ENCODE data around the gene UBE2D3.
A peak's percentile ranks its signal among the peaks of the same experiment; 100 is the strongest.

UBE2D3 gene

DNA sequence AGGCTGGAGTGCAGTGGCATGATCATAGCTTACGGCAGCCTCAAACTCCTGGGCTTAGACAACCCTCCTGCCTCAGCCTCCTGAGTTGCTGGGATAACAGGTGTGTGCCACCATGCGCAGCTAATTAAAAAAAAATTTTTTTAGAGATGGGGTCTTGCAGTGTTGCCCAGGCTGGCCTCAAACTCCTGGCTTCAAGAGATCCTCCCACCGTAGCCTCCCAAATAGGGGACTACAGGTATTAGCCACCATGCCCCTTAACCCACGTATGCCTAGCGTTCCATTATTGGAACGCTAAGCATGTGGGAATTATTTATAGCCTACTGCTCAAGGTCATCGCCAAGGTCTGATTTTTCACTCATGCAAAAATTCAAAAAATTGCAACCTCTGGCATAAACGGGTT, 20.3 kb upstream of the UBE2D3 start:
- H3K36me3 Mint-ChIP-seq, result no peaks in the 10 kb centered on the region
- ATAC-seq, result no peak
- peaks cover 8% of the 10 kb centered on the region for H3K4me1 Mint-ChIP-seq
- H3K9me3 Mint-ChIP-seq, result no peaks in the 10 kb centered on the region
- no peak overlapping the region for H3K27ac Mint-ChIP-seq
- DNase-seq (ENCODE audit: low spot score in 2 of 2), result no peak
- no peak overlapping the region for H3K4me3 Mint-ChIP-seq

DNA sequence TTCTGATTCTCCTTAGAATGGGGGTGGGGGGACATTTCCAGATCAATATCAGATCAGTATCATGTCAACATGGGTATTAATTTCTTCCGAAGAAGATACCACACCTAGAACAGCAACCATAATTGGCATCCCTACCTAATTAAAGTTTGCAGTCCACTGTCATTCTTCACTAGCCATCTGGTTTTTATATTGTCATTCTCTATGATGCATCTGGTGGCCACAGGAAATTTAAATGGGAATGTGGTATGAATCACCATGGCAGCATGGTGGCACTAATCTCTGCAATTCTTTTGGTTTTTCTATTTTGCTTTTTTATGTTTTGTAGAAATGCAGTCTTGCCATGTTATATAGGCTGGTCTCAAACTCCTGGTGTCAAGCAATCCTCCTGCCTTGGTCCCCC, 16.6 kb upstream of the UBE2D3 start:
- no peaks in the 10 kb centered on the region for H3K36me3 Mint-ChIP-seq
- no peak overlapping the region for H3K4me3 Mint-ChIP-seq
- peaks cover 5% of the 10 kb centered on the region for H3K4me1 Mint-ChIP-seq
- no peaks in the 10 kb centered on the region for H3K9me3 Mint-ChIP-seq
- DNase-seq (ENCODE audit: low spot score in 2 of 2) (no peak), ATAC-seq (no peak)
- no peak overlapping the region for H3K27ac Mint-ChIP-seq

DNA sequence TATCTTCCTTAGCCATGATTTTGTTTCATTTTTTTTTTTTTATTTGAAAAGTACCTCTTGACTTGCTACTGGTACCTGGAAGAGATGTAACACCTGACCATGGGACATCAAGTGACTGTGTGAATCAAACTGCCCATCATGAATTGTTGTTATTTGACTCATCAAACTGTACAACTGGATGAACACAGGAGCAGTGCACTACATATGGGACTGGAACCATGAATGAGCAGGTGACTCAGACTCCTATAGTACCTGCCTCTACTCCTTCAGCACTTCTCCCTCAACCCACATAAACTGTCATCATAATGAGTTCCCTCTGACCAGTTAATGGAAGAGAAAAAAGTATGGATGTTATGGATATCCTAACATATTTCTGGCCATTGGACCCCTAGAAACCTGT, 15.9 kb upstream of the UBE2D3 start:
- Mint-ChIP-seq H3K36me3 (no peaks in the 10 kb centered on the region), H3K4me3 (no peak overlapping the region), H3K4me1 (peaks cover 5% of the 10 kb centered on the region), H3K9me3 (no peaks in the 10 kb centered on the region), H3K27ac (no peak overlapping the region)
- DNase-seq (ENCODE audit: low spot score in 2 of 2) (no peak), ATAC-seq (peak; percentile 55)

DNA sequence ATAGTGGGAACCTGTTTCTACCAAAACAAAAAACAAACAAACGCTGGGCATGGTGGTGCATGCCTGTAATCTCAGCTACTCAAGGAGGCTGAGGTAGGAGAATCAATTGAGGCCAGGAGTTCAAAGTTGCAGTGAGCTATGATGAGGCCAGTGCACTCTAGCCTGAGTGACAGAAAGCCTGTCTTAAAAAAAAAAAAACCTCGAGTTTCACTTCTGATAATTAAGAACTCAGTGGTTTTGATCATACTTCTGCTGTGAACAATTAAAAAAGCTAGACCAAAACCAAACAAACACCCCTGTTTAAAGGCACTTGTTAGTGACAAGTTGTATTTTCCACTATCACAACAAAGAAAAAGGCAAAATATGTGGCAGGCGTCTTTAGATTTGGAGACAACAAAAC, 15.0 kb upstream of the UBE2D3 start:
- Mint-ChIP-seq H3K9me3 (no peaks in the 10 kb centered on the region), H3K36me3 (no peaks in the 10 kb centered on the region), H3K4me3 (no peak overlapping the region), H3K4me1 (peaks cover 5% of the 10 kb centered on the region), H3K27ac (no peak overlapping the region)
- ATAC-seq, result no peak
- DNase-seq (ENCODE audit: low spot score in 2 of 2), result no peak

DNA sequence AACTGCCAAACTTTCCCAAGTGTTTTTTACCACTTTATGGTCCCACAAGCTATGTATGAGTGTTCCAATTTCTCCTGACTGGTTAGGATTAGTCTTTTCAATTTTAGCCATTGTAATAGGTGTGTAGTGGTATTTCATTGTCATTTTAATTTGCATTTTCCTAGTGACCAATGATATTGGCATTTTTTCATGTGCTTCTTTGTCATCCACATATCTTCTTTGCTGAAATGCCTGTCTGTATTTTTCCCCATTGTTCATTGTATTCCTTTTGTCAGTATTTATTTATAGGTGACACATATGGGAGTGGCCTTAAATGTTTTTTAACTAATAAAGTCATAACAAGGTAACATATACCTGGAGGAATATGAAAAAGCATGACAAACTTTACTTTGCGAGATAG, 9.2 kb upstream of the UBE2D3 start:
- Mint-ChIP-seq H3K4me1 (peaks cover 7% of the 10 kb centered on the region), H3K36me3 (no peaks in the 10 kb centered on the region), H3K4me3 (no peak overlapping the region), H3K9me3 (no peaks in the 10 kb centered on the region), H3K27ac (no peak overlapping the region)
- ATAC-seq, result no peak
- DNase-seq (ENCODE audit: low spot score in 2 of 2), result no peak

DNA sequence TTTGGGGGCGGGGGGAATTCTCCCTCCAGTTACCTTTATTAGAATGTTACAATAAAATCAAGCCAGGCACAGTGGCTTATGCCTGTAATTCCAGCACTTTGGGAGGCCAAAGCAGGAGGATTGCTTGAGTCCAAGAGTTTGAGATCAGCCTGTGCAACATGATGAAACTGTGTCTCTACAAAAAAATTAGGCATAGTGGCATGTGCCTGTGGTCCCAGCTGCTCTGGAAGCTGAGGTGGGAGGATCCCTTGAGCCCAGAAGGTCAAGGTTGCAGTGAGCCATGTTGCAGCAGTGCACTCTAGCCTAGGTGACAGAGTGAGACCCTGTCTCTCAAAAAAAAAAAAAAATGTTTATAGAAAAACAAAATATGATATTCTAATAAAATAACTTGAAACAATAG, 5.3 kb upstream of the UBE2D3 start:
- DNase-seq (ENCODE audit: low spot score in 2 of 2) (no peak), ATAC-seq (no peak)
- Mint-ChIP-seq H3K4me3 (no peak overlapping the region), H3K27ac (no peak overlapping the region), H3K9me3 (no peaks in the 10 kb centered on the region), H3K4me1 (peaks cover 21% of the 10 kb centered on the region), H3K36me3 (no peaks in the 10 kb centered on the region)

DNA sequence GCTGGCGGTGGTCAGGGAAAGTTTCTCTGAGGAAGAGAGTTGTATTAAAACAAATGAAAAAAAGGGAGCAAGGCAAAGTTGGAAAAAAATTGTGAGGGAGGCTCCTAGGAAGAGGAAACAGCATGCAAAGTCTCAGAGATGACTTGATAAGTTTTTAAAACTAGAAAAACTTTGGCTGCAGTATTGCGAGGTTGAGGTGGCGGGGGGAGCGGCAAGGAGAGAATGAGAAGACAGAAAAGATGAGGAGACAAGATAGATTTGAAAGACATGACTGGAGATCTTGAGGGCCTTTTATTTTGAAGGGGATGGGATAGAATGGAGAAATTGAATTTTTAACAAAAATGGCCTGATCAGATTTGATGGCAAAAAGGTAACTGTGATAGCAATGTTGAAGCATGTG, 4.8 kb upstream of the UBE2D3 start:
- Mint-ChIP-seq H3K4me3 (no peak overlapping the region), H3K9me3 (no peaks in the 10 kb centered on the region), H3K27ac (peak overlapping the region; percentile 24), H3K4me1 (peaks cover 21% of the 10 kb centered on the region), H3K36me3 (no peaks in the 10 kb centered on the region)
- ATAC-seq, result no peak
- no peak for DNase-seq (ENCODE audit: low spot score in 2 of 2)

DNA sequence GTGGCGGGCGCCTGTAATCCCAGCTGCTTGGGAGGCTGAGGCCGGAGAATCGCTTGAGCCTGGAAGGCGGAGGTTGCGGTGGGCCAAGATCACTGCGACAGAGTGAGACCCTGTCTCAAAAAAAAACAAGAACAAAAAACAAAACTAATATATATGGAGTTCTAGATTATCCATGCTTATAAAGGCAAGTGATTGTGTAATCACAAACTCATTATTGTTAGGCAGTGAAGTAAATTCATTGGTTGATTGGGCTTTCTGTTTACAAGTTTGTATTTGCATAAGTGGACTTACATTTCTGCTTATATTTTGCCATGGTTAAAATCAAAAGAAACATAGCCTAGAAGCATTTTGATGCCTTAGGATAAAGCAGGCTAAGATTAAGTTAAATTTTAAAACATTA, 2.5 kb upstream of the UBE2D3 start:
- H3K36me3 Mint-ChIP-seq, result no peaks in the 10 kb centered on the region
- peaks cover 21% of the 10 kb centered on the region for H3K4me1 Mint-ChIP-seq
- no peak overlapping the region for H3K27ac Mint-ChIP-seq
- DNase-seq (ENCODE audit: low spot score in 2 of 2), result no peak
- H3K9me3 Mint-ChIP-seq, result no peaks in the 10 kb centered on the region
- no peak for ATAC-seq
- H3K4me3 Mint-ChIP-seq, result no peak overlapping the region

DNA sequence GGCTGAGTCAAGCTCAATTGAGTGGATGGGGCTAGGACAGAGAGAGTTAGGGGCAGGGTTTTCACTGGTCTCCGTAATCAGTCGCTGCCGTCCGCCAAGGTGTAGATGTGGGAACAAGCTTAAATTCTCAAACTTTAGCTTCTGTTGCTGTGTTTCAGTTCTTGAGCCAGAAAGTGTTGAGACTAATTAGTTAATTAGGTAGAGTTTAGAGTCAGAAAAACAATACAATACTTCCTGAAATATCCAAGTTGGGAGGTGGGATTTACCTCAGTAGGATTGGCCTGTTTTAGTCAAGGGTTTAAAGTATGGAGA, 1.1 kb upstream of the UBE2D3 start:
- Mint-ChIP-seq H3K9me3 (no peaks in the 10 kb centered on the region), H3K36me3 (no peaks in the 10 kb centered on the region), H3K27ac (no peak overlapping the region), H3K4me1 (peaks cover 21% of the 10 kb centered on the region), H3K4me3 (no peak overlapping the region)
- ATAC-seq (no peak), DNase-seq (ENCODE audit: low spot score in 2 of 2) (no peak)

DNA sequence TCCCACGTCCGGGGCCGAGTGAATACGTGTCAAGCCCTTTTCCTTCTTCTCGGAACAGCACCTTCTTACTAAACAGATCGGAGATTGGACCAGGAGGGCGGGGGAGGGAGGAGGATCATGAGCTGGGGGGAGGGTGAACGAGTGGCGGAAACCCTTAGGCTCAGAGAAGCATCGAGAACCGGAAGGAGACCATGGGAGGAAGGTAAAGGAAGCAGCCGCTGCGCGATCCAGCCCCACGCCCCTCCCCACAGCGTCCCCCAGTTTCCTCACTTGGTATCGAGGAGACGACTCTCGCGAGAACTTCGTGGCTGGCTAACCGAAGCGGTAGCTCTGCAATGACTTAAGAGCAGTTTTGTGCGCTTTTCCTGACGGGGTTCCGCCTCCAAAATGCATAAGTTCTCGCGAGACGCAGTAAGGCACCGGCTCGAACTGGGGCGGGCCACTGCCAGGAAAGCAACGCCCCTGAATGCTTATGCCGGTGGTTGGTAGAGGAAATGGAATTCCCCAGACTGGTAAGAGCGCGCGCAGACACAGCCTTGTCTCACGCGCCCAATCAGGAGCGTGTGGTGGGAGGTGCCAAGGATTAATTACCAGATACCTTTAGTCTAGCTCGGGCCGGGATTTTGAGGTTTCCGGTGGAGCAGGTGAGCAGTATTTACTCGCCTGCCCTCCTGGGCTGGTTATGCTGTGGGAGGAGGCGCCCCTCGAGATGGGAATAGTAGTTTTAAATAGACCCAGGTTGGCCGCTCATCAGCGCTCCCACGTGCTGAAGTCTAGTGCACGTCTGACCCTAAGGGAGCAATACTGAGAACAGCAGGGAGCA, 534 bp upstream of the UBE2D3 start:
- H3K4me3 Mint-ChIP-seq, result no peak overlapping the region
- peaks cover 23% of the 10 kb centered on the region for H3K4me1 Mint-ChIP-seq
- ATAC-seq (peak; percentile 82), DNase-seq (ENCODE audit: low spot score in 2 of 2) (peak; percentile 87 to 98)
- H3K27ac Mint-ChIP-seq, result no peak overlapping the region
- H3K9me3 Mint-ChIP-seq, result no peaks in the 10 kb centered on the region
- no peaks in the 10 kb centered on the region for H3K36me3 Mint-ChIP-seq

DNA sequence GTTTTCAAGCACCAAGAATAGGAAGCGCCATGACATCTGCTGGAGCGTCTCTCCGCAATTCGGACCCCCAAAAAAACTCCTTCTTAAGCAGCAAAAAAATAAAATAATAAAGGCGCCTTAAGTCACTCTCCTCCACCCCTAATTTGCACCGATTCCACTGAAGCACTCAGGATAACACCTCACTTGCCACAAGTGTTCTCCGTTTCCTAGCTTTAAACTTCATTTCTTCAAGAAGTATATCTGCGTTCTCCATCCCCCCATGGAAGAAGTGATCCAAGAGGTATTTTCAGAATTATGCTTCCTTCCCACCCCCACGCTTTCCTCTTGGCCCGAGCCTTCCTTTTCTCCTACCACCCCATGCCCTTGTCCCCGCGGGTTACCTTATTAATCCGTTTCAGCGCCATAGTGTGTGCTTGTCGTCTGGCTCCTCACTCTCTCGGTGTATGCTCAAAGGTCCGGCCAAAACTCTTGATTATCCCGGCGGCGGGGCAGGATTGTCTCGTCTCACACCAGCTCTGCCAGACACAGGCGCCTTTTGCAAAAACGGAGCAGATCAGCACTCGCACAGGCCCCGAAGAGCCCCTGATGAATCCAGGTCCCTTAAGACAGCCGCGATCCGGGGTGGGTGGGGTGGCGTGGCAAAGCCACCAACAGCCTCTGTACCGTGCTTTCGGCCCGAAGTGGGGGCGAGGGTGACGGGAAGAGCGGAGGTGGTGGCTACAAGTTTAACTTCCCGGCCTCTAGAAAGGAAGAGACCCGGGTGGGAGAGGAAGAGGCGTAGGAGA, 1.1 kb downstream of the UBE2D3 start:
- Mint-ChIP-seq H3K4me3 (no peak overlapping the region), H3K9me3 (no peaks in the 10 kb centered on the region), H3K27ac (no peak overlapping the region), H3K36me3 (no peaks in the 10 kb centered on the region), H3K4me1 (peaks cover 28% of the 10 kb centered on the region)
- ATAC-seq (peak; percentile 1), DNase-seq (ENCODE audit: low spot score in 2 of 2) (peak in 1 of 2 donors; percentile 88)

DNA sequence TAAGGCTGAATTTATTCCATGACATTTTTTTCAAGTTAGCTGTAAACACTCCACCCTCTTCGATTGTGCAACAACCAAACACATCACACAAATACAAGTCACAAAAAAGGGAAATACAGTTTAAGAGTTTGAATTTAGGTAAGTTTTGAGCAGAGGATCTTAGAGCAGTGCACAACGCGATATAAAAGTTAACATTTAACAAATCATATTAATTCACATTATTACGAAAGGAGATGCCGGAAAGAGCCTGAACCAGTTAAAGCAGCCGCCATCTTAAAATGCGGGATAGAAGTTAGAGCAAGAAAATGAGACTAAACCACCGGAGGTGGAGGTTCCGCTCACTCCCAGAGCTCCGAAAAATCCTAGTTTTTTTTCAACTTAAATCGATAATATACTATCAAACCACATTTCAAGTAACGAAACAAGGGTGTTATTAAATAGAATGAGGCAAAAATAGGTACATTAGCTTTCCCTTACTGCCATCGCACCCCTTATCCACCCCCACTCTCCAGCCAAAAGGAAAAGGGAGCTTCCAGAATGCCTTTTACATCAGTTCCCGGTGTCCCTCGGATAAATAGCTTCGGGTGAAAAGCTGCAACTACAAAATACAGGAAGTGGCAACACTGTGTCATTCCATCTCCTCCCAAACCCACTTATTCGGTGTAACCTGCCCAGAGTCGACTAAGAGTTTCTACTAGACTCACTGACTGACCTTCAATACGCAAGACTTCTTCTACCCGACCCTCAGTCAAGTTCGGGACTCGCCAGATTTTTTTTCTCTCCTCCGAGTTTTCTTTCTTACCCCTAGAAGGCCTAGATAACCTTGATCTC, 1.9 kb downstream of the UBE2D3 start:
- ATAC-seq, result no peak
- H3K4me3 Mint-ChIP-seq, result no peak overlapping the region
- peaks cover 36% of the 10 kb centered on the region for H3K4me1 Mint-ChIP-seq
- no peaks in the 10 kb centered on the region for H3K36me3 Mint-ChIP-seq
- no peaks in the 10 kb centered on the region for H3K9me3 Mint-ChIP-seq
- H3K27ac Mint-ChIP-seq, result no peak overlapping the region
- DNase-seq (ENCODE audit: low spot score in 2 of 2), result peak in 1 of 2 donors; percentile 71

DNA sequence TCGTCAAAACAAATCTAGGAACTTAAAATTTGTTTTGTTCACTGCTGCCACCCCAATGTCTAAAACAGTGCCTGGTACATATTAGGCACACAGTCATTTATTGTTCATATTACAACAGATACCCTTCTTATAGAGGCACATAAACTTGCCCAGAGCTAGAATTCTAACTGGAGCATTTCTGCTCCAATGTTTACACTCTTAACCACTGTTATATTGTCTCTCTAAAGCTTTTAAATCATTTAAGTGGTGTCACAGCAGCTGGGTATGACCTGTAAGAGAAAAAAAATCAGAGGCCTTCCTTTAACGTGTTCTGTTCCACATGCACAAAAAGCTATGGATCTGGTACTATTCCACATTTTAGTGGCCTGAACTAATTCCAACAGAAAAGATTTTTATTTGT, 3.0 kb downstream of the UBE2D3 start:
- ATAC-seq, result no peak
- no peak overlapping the region for H3K27ac Mint-ChIP-seq
- no peaks in the 10 kb centered on the region for H3K9me3 Mint-ChIP-seq
- H3K4me3 Mint-ChIP-seq, result no peak overlapping the region
- H3K36me3 Mint-ChIP-seq, result no peaks in the 10 kb centered on the region
- DNase-seq (ENCODE audit: low spot score in 2 of 2), result no peak
- peaks cover 46% of the 10 kb centered on the region for H3K4me1 Mint-ChIP-seq

DNA sequence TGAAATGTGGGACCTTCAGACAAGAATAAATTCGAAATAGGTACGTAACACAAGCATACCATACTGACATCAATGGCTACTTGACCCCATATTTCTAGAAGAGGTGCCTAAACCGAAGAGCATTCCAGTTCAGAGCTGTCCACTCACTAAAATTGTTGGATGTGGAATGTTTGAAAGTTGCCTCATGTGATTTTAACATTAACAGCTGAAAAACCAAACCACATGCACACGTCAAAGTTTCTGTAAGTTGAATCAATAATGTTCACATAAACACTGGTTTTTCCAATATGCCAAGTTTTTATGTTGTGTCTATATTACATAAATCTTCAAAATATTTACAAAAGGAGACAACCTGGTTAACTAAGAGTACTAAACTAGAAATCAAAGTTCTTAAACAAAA, 3.5 kb downstream of the UBE2D3 start:
- Mint-ChIP-seq H3K27ac (no peak overlapping the region), H3K4me3 (no peak overlapping the region), H3K4me1 (peaks cover 44% of the 10 kb centered on the region), H3K36me3 (no peaks in the 10 kb centered on the region), H3K9me3 (no peaks in the 10 kb centered on the region)
- DNase-seq (ENCODE audit: low spot score in 2 of 2) (no peak), ATAC-seq (no peak)

DNA sequence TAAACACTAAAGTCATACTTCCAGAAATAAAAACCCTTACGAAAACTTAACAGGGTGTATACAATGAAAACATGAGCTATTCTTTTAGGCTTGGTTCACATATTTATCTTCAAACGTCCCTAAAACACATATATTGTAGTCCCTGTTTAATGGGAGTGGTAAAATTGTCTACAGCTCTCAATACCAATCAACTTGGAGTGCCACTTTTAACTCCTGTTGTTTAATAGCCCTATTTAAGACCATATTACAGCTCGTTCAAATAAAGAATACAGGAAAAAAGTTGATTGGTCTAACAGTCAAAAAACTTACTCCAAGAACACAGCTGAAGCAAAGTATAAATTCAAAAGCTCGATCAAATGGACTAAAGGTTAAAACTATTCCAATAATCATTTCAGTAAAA, 3.9 kb downstream of the UBE2D3 start:
- Mint-ChIP-seq H3K27ac (no peak overlapping the region), H3K9me3 (no peaks in the 10 kb centered on the region), H3K36me3 (no peaks in the 10 kb centered on the region), H3K4me1 (peaks cover 44% of the 10 kb centered on the region), H3K4me3 (no peak overlapping the region)
- ATAC-seq (no peak), DNase-seq (ENCODE audit: low spot score in 2 of 2) (no peak)

All from stimulated activated effector memory CD8-positive, alpha-beta T cell treated with anti-CD3 and anti-CD28 coated beads, Interleukin-12 subunit alpha, Interleukin-12 subunit beta, amount 100 ng/mL, for 72 hours (primary cell).